IMR-90 (cell line): ENCODE data around the gene FLACC1. TPM values are rescaled to one million over a fixed set of nuclear protein-coding genes. Genes with fewer than 3 reads are reported as not detected.

ENCODE experiments used
- ATAC-seq: fragments of 200-7000 bp; cut with Tn5 transposase; 2 replicates; pipeline ENCODE4 v1.9.1; 2020; ENCODE audit warnings: low read depth, mild to moderate bottlenecking, moderate library complexity
- BruUV-seq: library from RNA; stranded (reverse); fragments of 400-500 nt; replicated peaks from 2 replicates; lab custom pipeline; 2021; lab: Mats Ljungman, UMichigan
- CTCF ChIA-PET: fragments of 300-600 bp; formaldehyde crosslinking; extraction: SDS; loops from one replicate; lab custom pipeline; 2021; ENCODE audit warnings: antibody characterized with exemption; lab: Yijun Ruan, JAX
- POLR2A ChIA-PET: fragments of 300-600 bp; sonication (Branson Sonifier 250); formaldehyde crosslinking; loops from one replicate; lab custom pipeline; 2022; ENCODE audit warnings: antibody characterized with exemption; ENCODE audit not compliant: unreplicated experiment; lab: Charles Lee
- DNase-seq: peaks from one replicate; pipeline ENCODE4 v3.0.0; 2013
- H2AFZ ChIP-seq: replicated peaks from 2 replicates; pipeline ENCODE3; 2013; ENCODE audit warnings: low read length, mild to moderate bottlenecking; ENCODE audit not compliant: poor library complexity
- H2AK5ac ChIP-seq: 2 replicates; pipeline ENCODE4 v1.6.1; 2013; ENCODE audit warnings: low read depth, low read length, inconsistent platforms
- H2AK9ac ChIP-seq: replicated peaks from 2 replicates; pipeline ENCODE3; 2013; ENCODE audit warnings: mild to moderate bottlenecking, low read depth, low read length, moderate library complexity; ENCODE audit not compliant: poor library complexity
- H2BK120ac ChIP-seq: 2 replicates; pipeline ENCODE4 v1.6.1; 2013; ENCODE audit warnings: low read depth, low read length, inconsistent platforms
- H2BK15ac ChIP-seq: 3 replicates; pipeline ENCODE4 v1.6.1; 2013; ENCODE audit warnings: low read depth, low read length, inconsistent platforms
- H2BK20ac ChIP-seq: 2 replicates; pipeline ENCODE4 v1.6.1; 2013; ENCODE audit warnings: low read depth, mild to moderate bottlenecking, inconsistent platforms, low read length, moderate library complexity
- H2BK5ac ChIP-seq: 2 replicates; pipeline ENCODE4 v1.6.1; 2013; ENCODE audit warnings: mild to moderate bottlenecking, low read depth, low read length, inconsistent platforms; ENCODE audit not compliant: poor library complexity, severe bottlenecking
- H3K14ac ChIP-seq: replicated peaks from 2 replicates; pipeline ENCODE4 v1.6.1; 2013; ENCODE audit warnings: low read depth, low read length, inconsistent platforms
- H3K18ac ChIP-seq: 2 replicates; pipeline ENCODE4 v1.6.1; 2013; ENCODE audit warnings: low read depth, low read length, control low read depth
- H3K23ac ChIP-seq: 2 replicates; pipeline ENCODE4 v1.6.1; 2013; ENCODE audit warnings: low read depth, low read length, inconsistent platforms
- H3K27ac ChIP-seq: 2 replicates; pipeline ENCODE4 v1.5.1; 2013; ENCODE audit warnings: mild to moderate bottlenecking, control low read depth, low read length; ENCODE audit not compliant: insufficient read depth
- H3K27me3 ChIP-seq: 2 replicates; pipeline ENCODE4 v1.6.1; 2013; ENCODE audit warnings: low read length; ENCODE audit not compliant: control insufficient read depth, insufficient read depth
- H3K36me3 ChIP-seq: 2 replicates; pipeline ENCODE4 v1.6.1; 2013; ENCODE audit warnings: low read length, mixed read lengths; ENCODE audit not compliant: control insufficient read depth, insufficient read depth
- H3K4ac ChIP-seq: 2 replicates; pipeline ENCODE4 v1.6.1; 2013; ENCODE audit warnings: low read depth, low read length, inconsistent platforms
- H3K4me1 ChIP-seq: 2 replicates; pipeline ENCODE4 v1.6.1; 2013; ENCODE audit warnings: low read length, mixed read lengths; ENCODE audit not compliant: control insufficient read depth, insufficient read depth
- H3K4me2 ChIP-seq: 2 replicates; pipeline ENCODE4 v1.6.1; 2013; ENCODE audit warnings: low read depth, mild to moderate bottlenecking, control low read depth, low read length, moderate library complexity
- H3K4me3 ChIP-seq: 2 replicates; pipeline ENCODE4 v1.5.1; 2013; ENCODE audit warnings: low read depth, mild to moderate bottlenecking, control low read depth, low read length, moderate library complexity; ENCODE audit not compliant: insufficient read depth
- H3K56ac ChIP-seq: 2 replicates; pipeline ENCODE4 v1.6.1; 2013; ENCODE audit warnings: low read length, inconsistent platforms; ENCODE audit not compliant: insufficient read depth; ENCODE audit errors: extremely low read depth
- H3K79me1 ChIP-seq, 2 experiments: 2 replicates each; pipeline ENCODE4 v1.6.1; 2013; ENCODE audit warnings: low read length in 2 of 2, inconsistent platforms in 1 of 2, low read depth in 1 of 2
- H3K9ac ChIP-seq: 2 replicates; pipeline ENCODE4 v1.6.1; 2013; ENCODE audit warnings: low read depth, low read length, control low read depth
- H3K9me1 ChIP-seq: 2 replicates; pipeline ENCODE4 v1.6.1; 2013; ENCODE audit warnings: low read length, inconsistent platforms; ENCODE audit not compliant: insufficient read depth
- H3K9me3 ChIP-seq: 2 replicates; pipeline ENCODE4 v1.6.1; 2013; ENCODE audit warnings: low read length; ENCODE audit not compliant: control insufficient read depth, insufficient read depth
- H4K20me1 ChIP-seq: 2 replicates; pipeline ENCODE4 v1.6.1; 2013; ENCODE audit warnings: low read length, inconsistent platforms; ENCODE audit not compliant: insufficient read depth
- H4K5ac ChIP-seq: 2 replicates; pipeline ENCODE4 v1.6.1; 2013; ENCODE audit warnings: mild to moderate bottlenecking, low read depth, low read length, control low read depth
- H4K8ac ChIP-seq, 2 experiments: 2 replicates each; pipeline ENCODE4 v1.6.1; 2013; ENCODE audit warnings: low read depth in 2 of 2, low read length in 2 of 2, control low read depth in 1 of 2, inconsistent platforms in 1 of 2
- H4K91ac ChIP-seq: 2 replicates; pipeline ENCODE4 v1.6.1; 2013; ENCODE audit warnings: low read depth, low read length, inconsistent platforms; ENCODE audit not compliant: insufficient read depth
- BHLHE40 ChIP-seq: fragments of 150-350 bp; IDR thresholded peaks from 2 replicates; pipeline ENCODE4 v1.6.1; 2016; ENCODE audit warnings: mild to moderate bottlenecking, low read depth, low read length
- CEBPB ChIP-seq: IDR thresholded peaks from 2 replicates; pipeline ENCODE4 v1.6.1; 2012; ENCODE audit warnings: low read depth, low read length, improper control_type of control experiment
- CHD1 ChIP-seq: IDR thresholded peaks from 2 replicates; pipeline ENCODE4 v1.6.1; 2012; ENCODE audit warnings: low read depth, low read length, improper control_type of control experiment
- FOS ChIP-seq: fragments of 150-350 bp; IDR thresholded peaks from 2 replicates; pipeline ENCODE4 v1.6.1; 2016; ENCODE audit warnings: low read depth, low read length
- MAFK ChIP-seq: IDR thresholded peaks from 2 replicates; pipeline ENCODE4 v1.6.1; 2012; ENCODE audit warnings: low read depth, low read length, improper control_type of control experiment
- MAZ ChIP-seq: IDR thresholded peaks from 2 replicates; pipeline ENCODE4 v1.6.1; 2012; ENCODE audit warnings: low read depth, mild to moderate bottlenecking, low read length, improper control_type of control experiment, moderate library complexity, borderline replicate concordance
- MXI1 ChIP-seq: IDR thresholded peaks from 2 replicates; pipeline ENCODE4 v1.6.1; 2012; ENCODE audit warnings: low read depth, mild to moderate bottlenecking, low read length, moderate library complexity, borderline replicate concordance
- NFE2L2 ChIP-seq: fragments of 150-350 bp; IDR thresholded peaks from 2 replicates; pipeline ENCODE4 v1.6.1; 2016; ENCODE audit warnings: low read depth, mild to moderate bottlenecking, low read length
- POLR2A ChIP-seq: IDR thresholded peaks from 2 replicates; pipeline ENCODE4 v1.6.1; 2012; ENCODE audit warnings: mild to moderate bottlenecking, low read depth, low read length
- RAD21 ChIP-seq: IDR thresholded peaks from 2 replicates; pipeline ENCODE4 v1.6.1; 2012; ENCODE audit warnings: low read length, improper control_type of control experiment
- RCOR1 ChIP-seq: IDR thresholded peaks from 2 replicates; pipeline ENCODE4 v1.6.1; 2012; ENCODE audit warnings: mild to moderate bottlenecking, low read length, improper control_type of control experiment; ENCODE audit not compliant: insufficient replicate concordance
- RFX5 ChIP-seq: IDR thresholded peaks from 2 replicates; pipeline ENCODE4 v1.8.0; 2012; ENCODE audit warnings: low read depth, mild to moderate bottlenecking, low read length, moderate library complexity
- SMC3 ChIP-seq: fragments of 150-350 bp; IDR thresholded peaks from 2 replicates; pipeline ENCODE4 v1.6.1; 2016; ENCODE audit warnings: low read depth, mild to moderate bottlenecking, antibody characterized with exemption, low read length, moderate library complexity
- WGBS, 2 experiments: methylation state at CpG; one replicate each; pipeline versions ENCODE4 v1.1.5 to v1.1.7; 2013; ENCODE audit warnings: missing lambda C conversion rate in 2 of 2; ENCODE audit not compliant: insufficient read length in 1 of 2; ENCODE audit errors: extremely low coverage in 2 of 2; 5-methylcytosine and 5-hydroxymethylcytosine counted together
- dilution Hi-C: fragments of 300-500 bp; cut with HindIII; formaldehyde crosslinking; loops from one replicate; pipeline ENCODE4 v1.14.3; 2018; ENCODE audit warnings: low sequenced_read_pairs; ENCODE audit not compliant: unreplicated experiment
- in situ Hi-C: fragments of 300-500 bp; cut with MboI; formaldehyde crosslinking; loops from 3 replicates; pipeline ENCODE4 v1.14.3; 2019; ENCODE audit warnings: low sequenced_read_pairs, inconsistent platforms, mixed read lengths
- intact Hi-C: fragments of 100-400 bp; cut with micrococcal nuclease; formaldehyde crosslinking; loops from 2 replicates; pipeline ENCODE4 v1.10.0; 2022
- polyA plus RNA-seq, 3 experiments: library from polyadenylated mRNA; depleted of rRNA; stranded (reverse); fragments of >200 nt; gene quantifications; 2 replicates each; pipeline ENCODE4 v1.2.3, GENCODE V29; 2012; ENCODE audit warnings: low replicate concordance in 1 of 3
- total RNA-seq: library from RNA; depleted of rRNA; stranded (reverse); fragments of >200 nt; gene quantifications from 2 replicates; pipeline ENCODE4 v1.2.3, GENCODE V29; 2012
- TF ChIP-seq, protein P1 (sequence below): conservative IDR thresholded peaks from 2 replicates; pipeline ENCODE4 v1.5.1; 2012; ENCODE audit warnings: mild to moderate bottlenecking, low read depth, low read length, improper control_type of control experiment
- TF ChIP-seq, protein P2 (sequence below): fragments of 150-350 bp; IDR thresholded peaks from 2 replicates; pipeline ENCODE4 v1.6.1; 2017; ENCODE audit warnings: mild to moderate bottlenecking, antibody characterized with exemption, low read length, low read depth
- TF ChIP-seq, protein P3 (sequence below): fragments of 150-350 bp; IDR thresholded peaks from 2 replicates; pipeline ENCODE4 v1.6.1; 2016; ENCODE audit warnings: low read depth, mild to moderate bottlenecking, low read length, moderate library complexity, borderline replicate concordance

FLACC1 gene
- total and polyA plus RNA-seq, 2 of the 4 experiments (the other 2 are of a cell fraction) = 0.32 to 0.54 TPM

DNA sequence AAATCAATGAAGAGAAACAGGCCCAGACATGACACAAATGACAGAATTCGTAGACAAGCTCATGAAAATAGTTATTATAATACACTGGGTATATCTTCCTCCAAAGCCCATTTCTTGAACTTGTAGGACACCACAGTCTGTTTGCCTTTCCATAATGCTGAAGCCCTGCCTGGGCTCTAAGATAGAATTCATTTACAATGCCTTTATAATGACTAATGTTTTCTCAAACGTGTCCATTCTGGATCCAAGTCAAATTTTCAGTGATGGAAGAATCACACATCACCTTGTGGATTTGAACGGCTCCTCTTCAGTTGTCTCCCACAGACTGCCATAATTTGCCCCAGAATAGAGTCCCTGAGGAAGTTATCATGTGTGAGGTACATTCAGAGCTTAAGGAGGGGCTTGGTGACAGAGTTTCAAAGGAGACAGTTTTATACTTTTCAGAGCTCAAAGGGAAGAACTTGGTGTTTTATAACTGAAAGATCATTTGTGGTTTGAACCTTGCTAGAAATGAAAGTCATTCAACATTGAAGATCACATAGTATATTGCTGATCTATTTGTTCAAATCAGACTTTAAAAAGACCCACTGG is 58.6 kb downstream of the FLACC1 start:
- Histone ChIP-seq H3K79me1 (no peaks in the 10 kb centered on the region), H3K56ac (no peak overlapping the region), H4K5ac (no peak overlapping the region), H3K9ac (no peak overlapping the region), H4K20me1 (no peaks in the 10 kb centered on the region), H2BK120ac (no peak overlapping the region), H3K14ac (no peak overlapping the region), H3K27me3 (no peaks in the 10 kb centered on the region), H2BK5ac (no peak overlapping the region), H3K36me3 (no peaks in the 10 kb centered on the region), H3K9me3 (no peaks in the 10 kb centered on the region), H3K23ac (no peak overlapping the region), H2AK9ac (no peak overlapping the region), H2BK20ac (no peak overlapping the region), H4K8ac (no peak overlapping the region), H2AFZ (no peak overlapping the region), H2AK5ac (no peak overlapping the region), H3K4me3 (no peak overlapping the region), H3K9me1 (no peaks in the 10 kb centered on the region), H3K4me1 (no peaks in the 10 kb centered on the region), H3K4me2 (no peak overlapping the region), H3K18ac (no peak overlapping the region), H3K27ac (no peak overlapping the region), H2BK15ac (no peak overlapping the region), H4K91ac (no peak overlapping the region), H3K4ac (no peak overlapping the region)
- in situ Hi-C loops = no loop called here
- dilution Hi-C loops = no loop called here
- no CpG with 5 or more reads among the region's 3 CpGs for WGBS, 2 experiments
- POLR2A ChIA-PET = no interaction called here
- DNase-seq (peak; percentile 33), ATAC-seq (no peak)
- CTCF ChIA-PET = interaction anchor here (0.6 to 1.4 kb wide), 2 partner anchors 10 to 142 kb away, joined by 3 to 4 read pairs; no protein-coding TSS in a partner anchor
- intact Hi-C loops = no loop called here
- BruUV-seq = no TSS peak
- TF ChIP-seq, protein P1, sequence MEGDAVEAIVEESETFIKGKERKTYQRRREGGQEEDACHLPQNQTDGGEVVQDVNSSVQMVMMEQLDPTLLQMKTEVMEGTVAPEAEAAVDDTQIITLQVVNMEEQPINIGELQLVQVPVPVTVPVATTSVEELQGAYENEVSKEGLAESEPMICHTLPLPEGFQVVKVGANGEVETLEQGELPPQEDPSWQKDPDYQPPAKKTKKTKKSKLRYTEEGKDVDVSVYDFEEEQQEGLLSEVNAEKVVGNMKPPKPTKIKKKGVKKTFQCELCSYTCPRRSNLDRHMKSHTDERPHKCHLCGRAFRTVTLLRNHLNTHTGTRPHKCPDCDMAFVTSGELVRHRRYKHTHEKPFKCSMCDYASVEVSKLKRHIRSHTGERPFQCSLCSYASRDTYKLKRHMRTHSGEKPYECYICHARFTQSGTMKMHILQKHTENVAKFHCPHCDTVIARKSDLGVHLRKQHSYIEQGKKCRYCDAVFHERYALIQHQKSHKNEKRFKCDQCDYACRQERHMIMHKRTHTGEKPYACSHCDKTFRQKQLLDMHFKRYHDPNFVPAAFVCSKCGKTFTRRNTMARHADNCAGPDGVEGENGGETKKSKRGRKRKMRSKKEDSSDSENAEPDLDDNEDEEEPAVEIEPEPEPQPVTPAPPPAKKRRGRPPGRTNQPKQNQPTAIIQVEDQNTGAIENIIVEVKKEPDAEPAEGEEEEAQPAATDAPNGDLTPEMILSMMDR = no peak
- no peak for TF ChIP-seq MAZ
- no peak for TF ChIP-seq MXI1
- TF ChIP-seq POLR2A = no peak
- TF ChIP-seq FOS = no peak
- TF ChIP-seq CHD1 = no peak
- TF ChIP-seq CEBPB = no peak
- TF ChIP-seq NFE2L2 = no peak
- TF ChIP-seq, protein P2, sequence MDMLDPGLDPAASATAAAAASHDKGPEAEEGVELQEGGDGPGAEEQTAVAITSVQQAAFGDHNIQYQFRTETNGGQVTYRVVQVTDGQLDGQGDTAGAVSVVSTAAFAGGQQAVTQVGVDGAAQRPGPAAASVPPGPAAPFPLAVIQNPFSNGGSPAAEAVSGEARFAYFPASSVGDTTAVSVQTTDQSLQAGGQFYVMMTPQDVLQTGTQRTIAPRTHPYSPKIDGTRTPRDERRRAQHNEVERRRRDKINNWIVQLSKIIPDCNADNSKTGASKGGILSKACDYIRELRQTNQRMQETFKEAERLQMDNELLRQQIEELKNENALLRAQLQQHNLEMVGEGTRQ = no peak
- TF ChIP-seq RCOR1 = no peak
- no peak for TF ChIP-seq MAFK
- no peak for TF ChIP-seq RAD21
- TF ChIP-seq SMC3 = no peak
- TF ChIP-seq RFX5 = no peak
- no peak for TF ChIP-seq BHLHE40
- TF ChIP-seq, protein P3, sequence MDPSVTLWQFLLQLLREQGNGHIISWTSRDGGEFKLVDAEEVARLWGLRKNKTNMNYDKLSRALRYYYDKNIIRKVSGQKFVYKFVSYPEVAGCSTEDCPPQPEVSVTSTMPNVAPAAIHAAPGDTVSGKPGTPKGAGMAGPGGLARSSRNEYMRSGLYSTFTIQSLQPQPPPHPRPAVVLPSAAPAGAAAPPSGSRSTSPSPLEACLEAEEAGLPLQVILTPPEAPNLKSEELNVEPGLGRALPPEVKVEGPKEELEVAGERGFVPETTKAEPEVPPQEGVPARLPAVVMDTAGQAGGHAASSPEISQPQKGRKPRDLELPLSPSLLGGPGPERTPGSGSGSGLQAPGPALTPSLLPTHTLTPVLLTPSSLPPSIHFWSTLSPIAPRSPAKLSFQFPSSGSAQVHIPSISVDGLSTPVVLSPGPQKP = no peak
